DMS114 treated with DMSO at 0.1 percent for 48 hours (cell line): ENCODE data around the gene CACNA1B.

Experiments used
- DNase-seq: peaks from one replicate; lab custom pipeline; 2025; ENCODE audit not compliant: unreplicated experiment; lab: John Stamatoyannopoulos, UW

The CACNA1B gene

DNA sequence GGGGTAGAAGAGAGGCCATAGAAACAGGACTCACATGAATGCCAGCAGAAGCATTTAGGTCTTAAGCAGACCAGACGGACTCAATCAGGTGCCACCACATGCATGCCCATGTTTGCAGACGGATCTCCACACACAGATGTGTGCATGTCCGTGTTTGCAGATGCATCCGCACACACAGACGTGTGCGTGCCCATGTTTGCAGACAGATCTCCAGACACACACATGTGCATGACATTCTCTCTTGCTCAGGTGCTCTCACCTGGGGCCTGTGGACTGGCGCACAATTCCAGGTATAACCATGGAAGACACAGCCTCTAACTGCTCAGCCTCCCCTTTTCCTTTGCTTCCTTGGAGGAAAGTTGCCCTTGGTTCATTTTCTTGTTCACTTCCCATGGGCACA lies 148.3 kb downstream of the CACNA1B start:
- no peak for DNase-seq

- no peak for DNase-seq
These were observed 151.0 kb downstream of the CACNA1B start for GRCh38 chr9:138028596-138028995.

DNA sequence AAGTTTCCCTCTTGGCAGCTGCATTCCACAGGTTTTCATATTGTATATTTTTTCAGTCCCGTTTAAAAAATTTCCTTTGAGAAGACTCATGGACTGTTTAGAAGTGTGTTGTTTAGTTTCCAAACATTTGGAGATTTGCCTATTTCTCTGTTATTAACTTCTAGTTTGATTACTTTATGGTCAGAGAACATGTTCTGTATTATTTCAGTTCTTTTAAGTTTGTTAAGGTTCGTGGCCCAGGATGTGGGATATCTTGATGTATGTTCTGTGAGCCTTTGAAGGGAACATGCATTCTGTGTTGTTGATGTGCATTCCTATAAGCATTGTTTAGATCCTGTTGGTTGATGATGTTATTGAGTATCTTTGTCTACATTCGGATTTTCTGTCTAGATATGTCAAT lies 153.6 kb downstream of the CACNA1B start:
- no peak for DNase-seq

GRCh38 chr9:138033950-138034349 lies 156.4 kb downstream of the CACNA1B start:
- DNase-seq = no peak

GRCh38 chr9:138037140-138037539 lies 159.6 kb downstream of the CACNA1B start:
- no peak for DNase-seq

DNA sequence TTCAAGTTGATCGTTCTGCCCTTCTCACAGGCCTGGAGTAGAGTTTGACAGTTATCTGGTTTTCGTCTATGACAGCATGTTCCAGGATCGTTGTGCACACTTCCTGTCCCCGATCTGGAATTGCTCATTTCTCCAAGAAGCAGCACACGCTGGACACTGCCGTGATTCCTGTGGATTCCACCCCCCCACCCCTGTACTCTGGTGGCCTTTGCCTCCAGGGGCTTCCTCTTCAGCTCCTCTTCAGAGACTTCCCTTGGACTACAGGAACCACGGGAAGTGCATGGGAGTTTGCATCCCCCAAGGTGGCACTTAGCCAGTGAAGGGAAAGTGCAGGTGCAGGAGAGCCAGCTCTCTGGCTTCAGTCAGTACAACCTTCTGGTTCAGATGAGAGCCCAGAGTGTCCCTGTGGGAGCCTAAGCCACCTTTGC lies 160.7 kb downstream of the CACNA1B start:
- no peak for DNase-seq

DNA sequence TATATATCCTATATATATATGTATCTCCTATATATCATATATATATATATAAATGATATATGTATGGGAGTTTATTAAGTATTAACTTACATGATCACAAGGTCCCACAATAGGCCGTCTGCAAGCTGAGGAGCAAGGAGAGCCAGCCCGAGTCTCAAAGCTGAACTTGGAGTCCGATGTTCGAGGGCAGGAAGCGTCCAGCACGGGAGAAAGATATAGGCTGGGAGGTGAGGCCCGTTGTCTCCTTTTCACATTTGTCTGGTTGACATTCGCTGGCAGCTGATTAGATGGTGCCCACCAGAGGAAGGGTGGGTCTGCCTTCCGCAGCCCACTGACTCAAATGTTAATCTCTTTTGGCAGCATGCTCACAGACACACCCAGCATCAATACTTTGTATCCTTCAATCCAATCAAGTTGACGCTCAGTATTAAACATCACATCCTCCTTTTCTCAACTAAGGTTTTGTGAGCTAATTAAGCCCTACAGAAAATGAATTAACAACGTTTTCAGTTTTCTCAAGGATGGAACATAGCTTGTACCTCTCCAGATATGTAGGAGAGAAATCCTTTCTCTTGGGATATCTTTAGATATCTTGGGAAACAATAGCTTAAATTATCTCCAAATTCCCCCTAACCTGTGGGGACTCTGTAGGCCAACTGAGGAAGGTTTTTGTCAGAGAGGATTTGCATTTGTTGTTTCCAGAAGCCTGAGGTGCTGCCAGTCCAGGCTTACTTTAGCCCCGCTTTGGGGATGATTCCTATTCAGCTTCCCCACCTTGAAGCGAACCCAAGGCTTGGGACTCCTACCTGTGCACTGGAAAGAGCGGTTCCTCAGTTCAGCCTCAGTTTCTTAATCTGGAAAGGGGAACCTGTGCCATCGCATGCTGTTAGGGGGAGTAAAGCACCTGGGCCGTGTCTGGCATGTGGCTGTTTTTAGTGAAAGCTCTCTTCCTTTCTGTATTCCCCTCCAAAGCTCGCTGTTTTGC lies 163.2 kb downstream of the CACNA1B start:
- no peak for DNase-seq

DNA sequence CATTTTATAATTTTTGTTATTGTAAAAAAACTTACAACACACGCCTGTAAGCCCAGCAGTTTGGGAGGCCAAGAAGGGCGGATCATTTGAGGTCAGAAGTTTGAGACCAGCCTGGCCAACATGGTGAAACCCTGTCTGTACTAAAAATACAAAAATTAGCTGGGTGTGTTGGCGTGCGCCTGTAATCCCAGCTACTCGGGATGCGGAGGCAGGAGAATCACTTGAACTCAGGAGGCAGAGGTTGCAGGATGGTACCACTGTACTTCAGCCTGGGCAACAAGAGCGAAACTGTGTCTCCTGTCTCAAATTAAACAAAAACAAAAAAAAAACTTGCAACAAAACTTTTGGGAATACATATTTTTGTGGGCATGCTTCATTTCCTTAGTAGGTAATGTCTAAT lies 164.6 kb downstream of the CACNA1B start:
- DNase-seq = no peak

- DNase-seq = no peak
These were observed 165.1 kb downstream of the CACNA1B start for GRCh38 chr9:138042640-138043039.

- no peak for DNase-seq
These were observed 165.5 kb downstream of the CACNA1B start for GRCh38 chr9:138043061-138043410.

DNA sequence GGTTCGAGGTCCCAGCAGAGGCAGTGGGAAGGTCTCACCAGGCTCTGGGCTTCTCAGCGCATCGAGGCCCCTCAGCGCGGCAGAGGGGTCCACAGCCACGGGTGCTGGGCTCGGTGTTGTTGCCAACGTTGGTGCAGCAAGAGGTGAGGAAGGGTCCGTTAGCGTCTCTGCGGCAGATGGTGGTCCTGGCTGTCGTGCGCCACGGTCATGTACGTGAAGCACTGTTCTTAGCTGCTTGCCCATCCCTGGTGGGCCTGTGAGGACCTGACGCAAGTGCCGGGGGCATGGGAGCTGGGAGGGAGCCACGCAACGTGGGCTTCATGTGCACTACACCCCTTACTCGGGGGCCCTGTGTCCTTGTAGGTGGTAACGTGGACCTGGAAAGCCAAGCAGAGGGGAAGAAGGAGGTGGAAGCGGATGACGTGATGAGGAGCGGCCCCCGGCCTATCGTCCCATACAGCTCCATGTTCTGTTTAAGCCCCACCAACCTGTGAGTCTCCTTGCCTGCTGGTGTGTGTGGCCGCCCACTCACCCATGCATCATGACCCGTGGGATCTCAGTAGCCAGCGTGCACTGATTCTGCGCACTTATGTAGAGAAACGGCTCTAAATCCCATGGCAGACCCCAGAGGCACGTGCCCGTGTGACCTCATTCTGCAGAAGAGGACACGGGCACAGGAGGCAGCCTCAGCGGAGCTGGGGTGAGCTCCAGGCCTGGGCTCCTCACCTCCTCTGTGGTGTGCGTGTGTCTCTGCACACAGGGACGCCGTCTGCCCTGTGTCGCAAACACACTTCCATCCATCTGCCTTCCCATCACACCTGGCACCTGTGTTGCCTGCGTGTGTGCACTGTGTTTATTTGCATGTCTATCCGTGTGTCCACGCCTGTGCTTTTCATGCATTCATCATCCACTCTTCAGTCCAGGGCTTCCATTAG lies 166.1 kb downstream of the CACNA1B start:
- no peak for DNase-seq

GRCh38 chr9:138044485-138045383 lies 167.2 kb downstream of the CACNA1B start:
- DNase-seq = no peak

GRCh38 chr9:138045541-138046490 lies 168.2 kb downstream of the CACNA1B start:
- DNase-seq = no peak

DNA sequence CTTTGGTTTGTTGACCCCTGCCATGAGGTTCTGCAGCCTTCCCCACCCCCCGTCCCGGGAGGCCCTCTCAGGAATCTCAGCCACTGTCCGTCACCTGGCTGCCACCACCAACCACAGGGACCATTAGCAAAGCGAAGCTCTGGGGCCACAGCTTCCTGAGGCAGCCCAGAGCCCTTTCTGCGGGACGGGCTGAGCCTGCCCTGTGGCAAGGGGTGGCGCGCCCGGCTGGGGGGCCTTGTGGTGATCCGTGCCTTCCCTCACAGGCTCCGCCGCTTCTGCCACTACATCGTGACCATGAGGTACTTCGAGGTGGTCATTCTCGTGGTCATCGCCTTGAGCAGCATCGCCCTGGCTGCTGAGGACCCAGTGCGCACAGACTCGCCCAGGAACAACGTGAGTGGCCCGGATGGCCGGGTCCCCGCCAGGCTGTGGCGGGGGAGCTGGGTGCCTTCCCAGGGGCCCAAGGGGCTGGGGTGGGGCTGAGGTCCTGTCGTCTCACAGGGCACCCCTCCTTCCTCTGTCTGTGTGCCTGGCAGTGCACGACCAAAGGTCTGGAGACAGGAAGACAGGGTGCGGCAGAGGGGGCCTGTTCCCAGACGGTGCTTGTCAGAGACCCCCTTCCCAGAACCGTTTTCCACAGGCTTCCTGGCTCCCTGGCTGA lies 169.2 kb downstream of the CACNA1B start:
- DNase-seq = no peak

DNA sequence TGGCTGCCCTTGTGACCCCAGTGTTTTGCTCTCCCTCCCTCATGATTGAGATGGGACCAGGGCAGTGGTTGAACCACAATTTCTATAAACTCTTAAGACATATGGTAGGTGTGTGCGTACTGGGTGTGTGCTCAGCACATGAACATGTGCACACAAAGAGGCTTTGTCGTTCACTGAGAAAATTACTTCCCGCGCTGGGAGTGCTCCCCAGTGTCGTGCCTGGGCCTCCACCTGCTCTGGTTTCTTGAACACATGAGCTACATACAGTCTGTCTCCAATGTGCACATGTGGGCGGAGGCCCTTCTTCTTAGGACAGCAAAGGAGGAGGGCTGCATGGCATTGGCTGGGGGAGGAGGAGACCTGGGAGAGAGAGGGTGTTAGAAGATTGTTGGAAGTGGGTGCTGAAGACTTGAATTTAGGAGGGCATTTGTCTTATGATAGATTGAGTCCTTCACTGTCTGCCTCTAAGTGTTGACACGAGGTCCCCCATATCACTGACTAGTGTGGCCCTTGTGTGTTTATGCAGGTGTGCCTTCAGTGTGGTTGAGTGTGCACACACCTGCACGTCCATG lies 170.0 kb downstream of the CACNA1B start:
- no peak for DNase-seq

- no peak for DNase-seq
These were observed 170.6 kb downstream of the CACNA1B start for GRCh38 chr9:138048184-138048583.

- DNase-seq = no peak
These were observed 171.7 kb downstream of the CACNA1B start for GRCh38 chr9:138049085-138049778.
